ENCODE measurements around the gene GMDS. TPM values are rescaled to one million over a fixed set of nuclear protein-coding genes. Genes with fewer than 3 reads are reported as not detected.

The GMDS gene
- total RNA-seq, 1 experiment from 2014 or later = 27.6 TPM

DNA sequence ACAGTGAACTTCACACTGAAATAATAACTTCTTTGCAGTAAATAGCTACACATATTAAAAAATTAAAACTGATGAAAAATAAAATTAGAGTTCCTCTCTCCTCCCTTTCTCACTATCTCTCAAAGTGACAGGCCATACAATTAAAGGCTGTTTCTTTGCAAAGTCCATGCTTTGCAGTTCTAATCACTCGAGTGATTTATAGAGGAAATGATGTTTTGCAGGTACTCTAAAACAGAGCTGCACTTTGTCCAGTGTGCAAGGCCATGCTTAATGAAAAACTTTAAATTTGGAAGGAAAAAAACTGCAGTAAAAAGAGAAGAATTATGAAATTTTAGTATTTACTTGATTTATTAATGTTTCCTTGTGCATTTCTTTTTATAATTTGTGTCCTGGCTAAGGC lies 112.5 kb downstream of the GMDS start:
- Histone ChIP-seq H2BK12ac (ENCODE audit: insufficient read length, low read depth, low read length) (no peak overlapping the region), H2AK5ac (ENCODE audit: insufficient read length, low read length) (no peak overlapping the region), H2BK20ac (ENCODE audit: low read depth, low read length, poor library complexity, severe bottlenecking) (no peak overlapping the region), H3K27ac (ENCODE audit: insufficient read length, low read depth, low read length) (no peak overlapping the region), H2BK5ac (ENCODE audit: insufficient read length, low read length) (no peak overlapping the region), H2BK15ac (ENCODE audit: low read depth, low read length) (no peak overlapping the region), H4K8ac (replicated peaks; ENCODE audit: insufficient read length, low read depth, low read length) (no peak overlapping the region), H3K27me3 (ENCODE audit: insufficient read depth, low read length) (no peaks in the 10 kb centered on the region), H2AFZ (ENCODE audit: low read length) (no peak overlapping the region), H3K9ac (ENCODE audit: extremely low read depth, insufficient read length, low read length) (no peak overlapping the region), H3K79me2 (ENCODE audit: insufficient read depth, low read length) (no peaks in the 10 kb centered on the region), H3K4me1 (ENCODE audit: insufficient read depth, low read length) (peaks cover 2% of the 10 kb centered on the region), H3T11ph (ENCODE audit: low read length) (no peak overlapping the region), H3K9me3 (ENCODE audit: control insufficient read depth, low read depth, low read length) (no peaks in the 10 kb centered on the region), H2BK120ac (ENCODE audit: low read depth, low read length, poor library complexity, severe bottlenecking) (no peak overlapping the region), H4K91ac (ENCODE audit: insufficient read length, low read depth, low read length) (no peak overlapping the region), H3K4me2 (ENCODE audit: insufficient read depth, insufficient read length, low read length) (no peak overlapping the region), H3K4ac (ENCODE audit: low read depth, low read length) (no peak overlapping the region), H3K23me2 (ENCODE audit: insufficient read length, low read depth, low read length, poor library complexity, severe bottlenecking) (no peaks in the 10 kb centered on the region), H4K5ac (ENCODE audit: insufficient read length, low read depth, low read length) (no peak overlapping the region), H3K18ac (ENCODE audit: insufficient read length, low read depth, low read length) (no peak overlapping the region), H3K79me1 (ENCODE audit: insufficient read depth, low read depth, low read length, poor library complexity, severe bottlenecking) (no peaks in the 10 kb centered on the region), H4K20me1 (ENCODE audit: control insufficient read depth, insufficient read depth, insufficient read length) (no peaks in the 10 kb centered on the region), H3K14ac (ENCODE audit: insufficient read depth, low read length) (no peak overlapping the region), H3K56ac (ENCODE audit: insufficient read length, low read depth, low read length) (no peak overlapping the region), H3K23ac (ENCODE audit: insufficient read length, low read depth, low read length) (no peak overlapping the region)
- no peaks in the 10 kb centered on the region for H3K9me3 Mint-ChIP-seq
- no peaks in the 10 kb centered on the region for H3K36me3 Mint-ChIP-seq (ENCODE audit: insufficient read depth in 1 of 3, low read depth in 3 of 3)
- H3K27me3 Mint-ChIP-seq (ENCODE audit: low read depth) = no peaks in the 10 kb centered on the region
- TF ChIP-seq, protein P1, sequence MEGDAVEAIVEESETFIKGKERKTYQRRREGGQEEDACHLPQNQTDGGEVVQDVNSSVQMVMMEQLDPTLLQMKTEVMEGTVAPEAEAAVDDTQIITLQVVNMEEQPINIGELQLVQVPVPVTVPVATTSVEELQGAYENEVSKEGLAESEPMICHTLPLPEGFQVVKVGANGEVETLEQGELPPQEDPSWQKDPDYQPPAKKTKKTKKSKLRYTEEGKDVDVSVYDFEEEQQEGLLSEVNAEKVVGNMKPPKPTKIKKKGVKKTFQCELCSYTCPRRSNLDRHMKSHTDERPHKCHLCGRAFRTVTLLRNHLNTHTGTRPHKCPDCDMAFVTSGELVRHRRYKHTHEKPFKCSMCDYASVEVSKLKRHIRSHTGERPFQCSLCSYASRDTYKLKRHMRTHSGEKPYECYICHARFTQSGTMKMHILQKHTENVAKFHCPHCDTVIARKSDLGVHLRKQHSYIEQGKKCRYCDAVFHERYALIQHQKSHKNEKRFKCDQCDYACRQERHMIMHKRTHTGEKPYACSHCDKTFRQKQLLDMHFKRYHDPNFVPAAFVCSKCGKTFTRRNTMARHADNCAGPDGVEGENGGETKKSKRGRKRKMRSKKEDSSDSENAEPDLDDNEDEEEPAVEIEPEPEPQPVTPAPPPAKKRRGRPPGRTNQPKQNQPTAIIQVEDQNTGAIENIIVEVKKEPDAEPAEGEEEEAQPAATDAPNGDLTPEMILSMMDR (conservative IDR thresholded peaks at IDR 0.05) = no peak
- H3K4me3 Mint-ChIP-seq = no peak overlapping the region
- peaks cover 28 to 29% of the 10 kb centered on the region in 2 experiments for H3K4me1 Mint-ChIP-seq
- WGBS (ENCODE audit: extremely low coverage, insufficient read length, low lambda C conversion rate) = no CpG with 5 or more reads among the region's 1 CpG
- no peak for DNase-seq
- no peak overlapping the region for H3K27ac Mint-ChIP-seq
